Coronary artery (tissue), 2 donors: ENCODE data around the gene MBD3L3.

ENCODE experiments used
- DNase-seq: peaks from one replicate; pipeline ENCODE4 v3.0.0-alpha.2; 2017; ENCODE audit warnings: low spot score
- H3K27ac ChIP-seq, 2 donors: fragments of 200-600 bp; sonication (generic); one replicate each; pipeline ENCODE4 v1.5.1; 2016 to 2019
- H3K4me3 ChIP-seq: fragments of 200-600 bp; sonication (generic); 2 replicates; pipeline ENCODE4 v1.5.1; 2016; ENCODE audit warnings: mild to moderate bottlenecking, moderate library complexity
- TF ChIP-seq, protein P1 (sequence below): fragments of 200-600 bp; sonication (generic); IDR thresholded peaks from one replicate; pipeline ENCODE4 v1.5.1; 2019; ENCODE audit warnings: antibody characterized with exemption

Gene MBD3L3

GRCh38 chr19:7007859-7008258 lies 50.6 kb downstream of the MBD3L3 start:
- TF ChIP-seq, protein P1, sequence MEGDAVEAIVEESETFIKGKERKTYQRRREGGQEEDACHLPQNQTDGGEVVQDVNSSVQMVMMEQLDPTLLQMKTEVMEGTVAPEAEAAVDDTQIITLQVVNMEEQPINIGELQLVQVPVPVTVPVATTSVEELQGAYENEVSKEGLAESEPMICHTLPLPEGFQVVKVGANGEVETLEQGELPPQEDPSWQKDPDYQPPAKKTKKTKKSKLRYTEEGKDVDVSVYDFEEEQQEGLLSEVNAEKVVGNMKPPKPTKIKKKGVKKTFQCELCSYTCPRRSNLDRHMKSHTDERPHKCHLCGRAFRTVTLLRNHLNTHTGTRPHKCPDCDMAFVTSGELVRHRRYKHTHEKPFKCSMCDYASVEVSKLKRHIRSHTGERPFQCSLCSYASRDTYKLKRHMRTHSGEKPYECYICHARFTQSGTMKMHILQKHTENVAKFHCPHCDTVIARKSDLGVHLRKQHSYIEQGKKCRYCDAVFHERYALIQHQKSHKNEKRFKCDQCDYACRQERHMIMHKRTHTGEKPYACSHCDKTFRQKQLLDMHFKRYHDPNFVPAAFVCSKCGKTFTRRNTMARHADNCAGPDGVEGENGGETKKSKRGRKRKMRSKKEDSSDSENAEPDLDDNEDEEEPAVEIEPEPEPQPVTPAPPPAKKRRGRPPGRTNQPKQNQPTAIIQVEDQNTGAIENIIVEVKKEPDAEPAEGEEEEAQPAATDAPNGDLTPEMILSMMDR = no peak
- no peak for DNase-seq
- no peak overlapping the region for H3K4me3 ChIP-seq
- H3K27ac ChIP-seq = no peak overlapping the region
